ENCODE data around the gene CGRRF1.

Gene CGRRF1

GRCh38 chr14:54509546-54510501, at the start of gene CGRRF1:
CGRRF1 (plus strand) TSS chr14:54509906; CDS start chr14:54509960, 54 bp downstream.
- peak; percentile 90 for DNase-seq (ENCODE audit: low read depth)

- DNase-seq (ENCODE audit: low read depth): no peak
These were observed 47.7 kb upstream of the CGRRF1 start for GRCh38 chr14:54462048-54462447.

- no peak for DNase-seq (ENCODE audit: low read depth)
These were observed 44.1 kb upstream of the CGRRF1 start for GRCh38 chr14:54465654-54466053.

GRCh38 chr14:54467280-54467679, 42.4 kb upstream of the CGRRF1 start:
- no peak for DNase-seq (ENCODE audit: low read depth)

- no peak for DNase-seq (ENCODE audit: low read depth)
These were observed 39.0 kb upstream of the CGRRF1 start for GRCh38 chr14:54470701-54471100.

- no peak for DNase-seq (ENCODE audit: low read depth)
These were observed 38.1 kb upstream of the CGRRF1 start for GRCh38 chr14:54471641-54472040.

DNA sequence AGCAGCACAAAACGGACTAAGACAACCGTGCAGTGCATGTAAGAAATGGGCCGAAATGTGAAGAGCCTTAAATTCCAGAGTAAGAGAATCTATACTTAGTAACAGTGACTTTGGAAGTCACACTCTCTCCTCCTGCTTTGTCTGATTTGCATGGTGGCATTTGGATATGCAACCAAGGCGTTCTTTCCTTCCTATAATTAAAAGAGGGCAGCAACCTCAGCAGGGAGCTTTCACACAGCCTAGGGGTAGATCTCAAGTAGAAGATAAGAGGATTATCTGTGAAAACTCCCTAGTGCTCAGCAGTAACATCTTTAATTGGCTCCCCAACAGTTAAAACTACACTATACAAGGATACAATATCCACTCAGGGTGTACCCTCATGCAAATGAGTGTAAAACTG, 37.4 kb upstream of the CGRRF1 start:
- DNase-seq (ENCODE audit: low read depth): no peak

DNA sequence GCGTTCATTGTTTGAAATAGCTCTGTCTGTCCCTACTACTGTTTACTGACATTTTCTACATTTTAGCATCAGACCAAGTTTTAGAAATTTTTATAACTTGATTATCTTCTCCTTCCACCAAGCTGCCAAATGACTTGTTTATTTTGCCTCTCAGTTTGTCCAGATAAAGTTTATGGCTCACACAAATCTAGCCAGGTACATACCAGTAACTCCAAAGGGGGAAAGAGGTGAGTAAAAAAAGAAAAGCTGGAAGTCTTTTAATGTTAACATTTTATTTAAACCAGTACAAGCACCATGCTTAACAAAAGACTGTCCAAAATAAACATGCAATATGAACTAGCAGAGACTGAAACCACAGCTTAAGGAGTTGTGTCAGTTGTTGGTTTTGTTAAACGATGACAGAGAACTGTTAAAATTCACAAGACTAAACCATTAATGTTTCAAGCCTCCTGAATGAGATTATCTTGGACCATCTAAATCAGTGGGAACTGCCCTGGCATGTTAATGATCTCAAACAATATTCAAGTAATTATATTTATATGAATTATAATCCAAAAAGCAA, 35.4 kb upstream of the CGRRF1 start:
- DNase-seq (ENCODE audit: low read depth): no peak

GRCh38 chr14:54475187-54475899, 34.4 kb upstream of the CGRRF1 start:
- DNase-seq (ENCODE audit: low read depth): no peak

GRCh38 chr14:54475911-54476310, 33.8 kb upstream of the CGRRF1 start:
- no peak for DNase-seq (ENCODE audit: low read depth)

DNA sequence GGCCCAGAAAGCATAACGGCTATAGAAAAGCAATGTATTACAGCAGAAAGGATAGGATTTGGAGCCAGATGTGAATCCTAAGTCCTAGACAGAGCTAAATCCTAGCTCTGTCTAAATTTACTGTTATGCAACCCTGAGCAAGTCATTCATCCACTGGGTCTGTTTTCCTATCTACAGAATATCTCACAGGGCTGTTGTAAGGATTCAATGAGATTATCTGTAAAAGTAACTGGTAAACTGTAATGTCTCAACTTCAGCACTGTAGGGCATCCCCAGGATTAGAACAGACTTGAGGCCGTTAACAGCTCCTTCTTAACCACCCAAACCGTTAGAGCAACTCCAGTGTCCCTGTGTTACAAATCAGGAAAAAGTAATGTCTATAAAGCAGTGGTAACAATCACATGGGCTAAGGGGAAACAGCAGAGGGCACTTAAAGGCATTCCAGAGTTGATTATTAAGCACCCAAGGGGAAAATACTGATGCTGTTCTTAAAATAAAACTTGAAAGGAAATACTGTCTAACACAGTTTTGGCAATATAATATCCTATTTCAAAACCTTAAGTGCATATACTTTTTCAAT, 31.0 kb upstream of the CGRRF1 start:
- DNase-seq (ENCODE audit: low read depth): no peak

DNA sequence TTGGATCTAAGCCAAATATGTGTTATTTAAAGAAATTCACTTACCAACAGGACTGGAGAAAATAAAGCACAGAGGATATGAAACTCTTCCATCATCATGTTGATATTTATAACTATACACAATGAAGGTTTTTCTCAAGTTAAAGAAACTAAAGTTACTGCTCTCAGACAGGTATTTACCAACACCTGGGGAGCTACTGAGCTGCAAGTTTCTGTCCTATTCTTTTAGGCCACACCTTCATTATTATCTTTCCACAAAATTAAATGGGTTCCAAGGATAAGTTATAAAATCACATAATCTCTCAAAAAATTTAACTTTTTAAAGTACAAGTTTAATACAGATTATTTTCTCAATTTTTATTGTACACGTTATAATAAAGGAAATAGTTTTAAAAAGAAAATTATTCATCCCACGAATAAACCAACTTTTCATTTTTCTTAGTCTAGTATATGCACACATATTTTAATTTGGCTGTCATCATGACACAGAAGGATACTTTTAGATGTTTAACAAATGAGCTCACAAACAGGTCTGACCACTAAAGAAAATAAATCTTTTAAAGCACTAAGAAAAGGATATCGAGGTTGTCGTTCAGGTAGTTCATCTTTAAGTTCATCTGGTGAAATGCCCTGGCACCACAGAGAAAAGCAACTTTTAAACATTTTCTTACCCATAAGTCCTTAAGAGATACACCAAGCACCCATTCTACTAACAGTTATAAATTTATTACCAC, 28.7 kb upstream of the CGRRF1 start:
- DNase-seq (ENCODE audit: low read depth): no peak

GRCh38 chr14:54481695-54482094, 28.0 kb upstream of the CGRRF1 start:
- no peak for DNase-seq (ENCODE audit: low read depth)

- no peak for DNase-seq (ENCODE audit: low read depth)
These were observed 26.5 kb upstream of the CGRRF1 start for GRCh38 chr14:54483073-54483745.

GRCh38 chr14:54483846-54484245, 25.9 kb upstream of the CGRRF1 start:
- DNase-seq (ENCODE audit: low read depth): no peak

DNA sequence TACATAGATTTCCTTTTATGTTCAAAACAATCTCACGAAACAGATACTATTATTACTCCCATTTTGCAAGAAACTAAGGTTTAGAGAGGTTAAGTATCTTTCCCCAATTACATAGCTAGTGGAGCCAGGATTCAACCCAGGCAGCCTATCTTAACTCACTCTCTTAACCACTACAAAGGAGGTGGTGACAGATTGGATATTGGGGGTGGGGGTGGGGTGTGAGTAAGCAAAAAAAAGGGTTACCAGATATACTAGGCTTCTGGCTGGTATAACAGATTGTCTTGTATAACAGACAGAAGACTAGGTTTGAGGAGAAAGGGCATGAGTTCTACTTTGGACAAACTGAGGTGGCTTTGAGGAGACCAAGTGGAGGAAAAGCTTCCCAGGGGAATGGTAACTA, 23.0 kb upstream of the CGRRF1 start:
- DNase-seq (ENCODE audit: low read depth): no peak

- DNase-seq (ENCODE audit: low read depth): no peak
These were observed 21.9 kb upstream of the CGRRF1 start for GRCh38 chr14:54487771-54488170.

DNA sequence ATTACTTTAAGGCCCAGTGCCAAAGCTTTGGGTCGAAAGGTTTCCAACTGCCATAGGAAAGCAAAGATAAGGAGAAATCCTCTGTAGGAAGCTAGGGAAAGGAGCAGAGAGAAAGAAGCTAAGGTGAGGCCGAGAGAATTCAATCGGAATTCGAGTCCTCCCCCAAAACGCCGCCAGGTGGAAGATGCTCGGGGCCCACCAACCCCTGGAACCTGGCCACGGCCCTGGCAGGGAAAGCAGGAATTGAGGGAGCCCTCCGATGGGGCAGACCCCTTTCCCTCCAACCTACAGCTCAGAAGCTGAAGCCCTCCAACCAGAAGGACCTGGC, 21.4 kb upstream of the CGRRF1 start:
- no peak for DNase-seq (ENCODE audit: low read depth)

- peak; percentile 79 for DNase-seq (ENCODE audit: low read depth)
These were observed 20.9 kb upstream of the CGRRF1 start, which contains the start of gene GMFB for GRCh38 chr14:54488646-54489317. GMFB (minus strand) TSS chr14:54488980; CDS start chr14:54488927, 53 bp downstream.

DNA sequence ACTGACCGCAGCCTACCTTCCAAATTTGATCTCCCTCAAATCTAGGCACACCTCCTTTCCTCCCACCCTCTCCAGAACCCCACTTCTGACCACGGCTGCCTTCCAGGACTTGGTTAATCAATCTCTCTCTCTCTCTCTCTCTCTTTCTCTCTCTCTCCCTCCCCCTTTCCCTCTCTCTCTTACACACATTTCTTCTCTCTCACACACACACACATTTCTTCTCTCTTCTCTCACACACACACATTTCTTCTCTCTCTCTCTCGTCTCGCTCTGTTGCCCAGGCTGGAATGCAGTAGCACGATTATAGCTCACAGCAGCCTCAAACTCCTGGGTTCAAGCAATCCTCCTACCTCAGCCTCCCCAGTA, 20.4 kb upstream of the CGRRF1 start:
- no peak for DNase-seq (ENCODE audit: low read depth)

Data from stimulated activated CD8-positive, alpha-beta memory T cell treated with anti-CD3 and anti-CD28 coated beads, Interleukin-12 subunit alpha, Interleukin-12 subunit beta, amount 100 ng/mL, for 1 hour (primary cell).